Fibroblast of lung (primary cell): Measurements from ENCODE around the gene SKP2. TPM values are rescaled to one million over a fixed set of nuclear protein-coding genes. Genes with fewer than 3 reads are reported as not detected.
"Not testable (repeated sequence)": the region's sequence is repeated elsewhere in the genome, so short reads cannot be mapped to it uniquely, and the experiment has no call there.

ENCODE experiments used
- DNase-seq, 2 donors: peaks; one replicate each; pipeline versions ENCODE4 v3.0.0 to v3.0.0-alpha.2; 2010; ENCODE audit warnings: low read depth in 2 of 2
- H2AFZ ChIP-seq: 2 replicates; pipeline ENCODE4 v1.5.1; 2012; ENCODE audit warnings: low read length, control low read depth, inconsistent platforms
- H3K27ac ChIP-seq: 2 replicates; pipeline ENCODE4 v1.5.1; 2011; ENCODE audit warnings: low read length, control low read depth; ENCODE audit not compliant: insufficient read depth
- H3K27me3 ChIP-seq: 2 replicates; pipeline ENCODE4 v1.5.1; 2011; ENCODE audit warnings: mild to moderate bottlenecking, low read length; ENCODE audit not compliant: control insufficient read depth, insufficient read depth
- H3K36me3 ChIP-seq: 2 replicates; pipeline ENCODE4 v1.5.1; 2011; ENCODE audit warnings: low read length; ENCODE audit not compliant: control insufficient read depth, insufficient read depth
- H3K4me1 ChIP-seq: 2 replicates; pipeline ENCODE4 v1.5.1; 2011; ENCODE audit warnings: low read length; ENCODE audit not compliant: control insufficient read depth, insufficient read depth; ENCODE audit errors: extremely low read depth
- H3K4me2 ChIP-seq: 2 replicates; pipeline ENCODE4 v1.5.1; 2011; ENCODE audit warnings: low read length, control low read depth; ENCODE audit not compliant: insufficient read depth; ENCODE audit errors: extremely low read depth
- H3K4me3 ChIP-seq, 4 experiments: fragments of 200-600 bp in 1 of 4; sonication (generic) in 1 of 4; replicated peaks in 1 of 4; 2 replicates each; pipeline ENCODE4 v1.5.1; 2011 to 2016; ENCODE audit warnings: low read length in 4 of 4, low read depth in 3 of 4, mild to moderate bottlenecking in 3 of 4, control low read depth in 2 of 4, inconsistent platforms in 1 of 4, mixed read lengths in 1 of 4; ENCODE audit not compliant: insufficient read depth in 1 of 4; ENCODE audit errors: control extremely low read depth in 1 of 4
- H3K79me2 ChIP-seq: 2 replicates; pipeline ENCODE4 v1.5.1; 2012; ENCODE audit warnings: mild to moderate bottlenecking, low read length, inconsistent platforms; ENCODE audit not compliant: control insufficient read depth, insufficient read depth
- H3K9ac ChIP-seq: 2 replicates; pipeline ENCODE4 v1.5.1; 2011; ENCODE audit warnings: mild to moderate bottlenecking, low read length, control low read depth; ENCODE audit not compliant: insufficient read depth
- H3K9me3 ChIP-seq: 2 replicates; pipeline ENCODE4 v1.5.1; 2012; ENCODE audit warnings: low read depth, low read length; ENCODE audit not compliant: control insufficient read depth, insufficient read depth
- H4K20me1 ChIP-seq: 2 replicates; pipeline ENCODE4 v1.5.1; 2011; ENCODE audit warnings: low read length; ENCODE audit not compliant: control insufficient read depth, insufficient read depth; ENCODE audit errors: extremely low read depth
- EZH2 ChIP-seq: IDR thresholded peaks from 2 replicates; pipeline ENCODE4 v1.5.1; 2012; ENCODE audit warnings: low read length, control low read depth, mild to moderate bottlenecking; ENCODE audit errors: missing control alignments
- polyA plus RNA-seq, 2 donors: library from polyadenylated mRNA; depleted of rRNA in 1 of 2; stranded (reverse) in 1 of 2; unstranded in 1 of 2; fragments of >200 nt; gene quantifications; 2 replicates each; pipeline ENCODE4 v1.2.1, GENCODE V29; 2011 to 2012; ENCODE audit warnings: missing spikeins in 1 of 2
- total RNA-seq: library from RNA; depleted of rRNA; stranded (reverse); fragments of >200 nt; gene quantifications from 2 replicates; pipeline ENCODE4 v1.2.1, GENCODE V29; 2014
- TF ChIP-seq, protein P1 (sequence below), 2 donors: IDR thresholded peaks in 1 of 2; conservative IDR thresholded peaks in 1 of 2; 1 replicate in 1 of 2; 2 replicates in 1 of 2; pipeline ENCODE4 v1.5.1; 2011 to 2012; ENCODE audit warnings: low read length in 2 of 2, control low read depth in 1 of 2, inconsistent platforms in 1 of 2, low read depth in 1 of 2, mild to moderate bottlenecking in 1 of 2

The SKP2 gene
- total and polyA plus RNA-seq, 2 donors (not counting 1 experiment from before 2014, with no cell fraction given) = 10.6 to 30.8 TPM

GRCh38 chr5:36111238-36111637, 40.7 kb upstream of the SKP2 start:
- Histone ChIP-seq H3K9ac (no peak overlapping the region), H3K4me1 (no peaks in the 10 kb centered on the region), H3K4me2 (no peak overlapping the region), H3K27ac (no peak overlapping the region), H3K27me3 (no peaks in the 10 kb centered on the region), H3K36me3 (peaks cover 2% of the 10 kb centered on the region), H4K20me1 (no peaks in the 10 kb centered on the region), H3K4me3 (no peak overlapping the region), H3K9me3 (no peaks in the 10 kb centered on the region), H3K79me2 (no peaks in the 10 kb centered on the region), H2AFZ (no peak overlapping the region)
- DNase-seq = no peak
- no peak for TF ChIP-seq EZH2
- TF ChIP-seq, protein P1, sequence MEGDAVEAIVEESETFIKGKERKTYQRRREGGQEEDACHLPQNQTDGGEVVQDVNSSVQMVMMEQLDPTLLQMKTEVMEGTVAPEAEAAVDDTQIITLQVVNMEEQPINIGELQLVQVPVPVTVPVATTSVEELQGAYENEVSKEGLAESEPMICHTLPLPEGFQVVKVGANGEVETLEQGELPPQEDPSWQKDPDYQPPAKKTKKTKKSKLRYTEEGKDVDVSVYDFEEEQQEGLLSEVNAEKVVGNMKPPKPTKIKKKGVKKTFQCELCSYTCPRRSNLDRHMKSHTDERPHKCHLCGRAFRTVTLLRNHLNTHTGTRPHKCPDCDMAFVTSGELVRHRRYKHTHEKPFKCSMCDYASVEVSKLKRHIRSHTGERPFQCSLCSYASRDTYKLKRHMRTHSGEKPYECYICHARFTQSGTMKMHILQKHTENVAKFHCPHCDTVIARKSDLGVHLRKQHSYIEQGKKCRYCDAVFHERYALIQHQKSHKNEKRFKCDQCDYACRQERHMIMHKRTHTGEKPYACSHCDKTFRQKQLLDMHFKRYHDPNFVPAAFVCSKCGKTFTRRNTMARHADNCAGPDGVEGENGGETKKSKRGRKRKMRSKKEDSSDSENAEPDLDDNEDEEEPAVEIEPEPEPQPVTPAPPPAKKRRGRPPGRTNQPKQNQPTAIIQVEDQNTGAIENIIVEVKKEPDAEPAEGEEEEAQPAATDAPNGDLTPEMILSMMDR (conservative IDR thresholded peaks at IDR 0.05 in 1 of 2, IDR thresholded peaks at IDR 0.05 in 1 of 2; ENCODE audit: low read depth in 1 of 2, low read length in 2 of 2) = no peak

DNA sequence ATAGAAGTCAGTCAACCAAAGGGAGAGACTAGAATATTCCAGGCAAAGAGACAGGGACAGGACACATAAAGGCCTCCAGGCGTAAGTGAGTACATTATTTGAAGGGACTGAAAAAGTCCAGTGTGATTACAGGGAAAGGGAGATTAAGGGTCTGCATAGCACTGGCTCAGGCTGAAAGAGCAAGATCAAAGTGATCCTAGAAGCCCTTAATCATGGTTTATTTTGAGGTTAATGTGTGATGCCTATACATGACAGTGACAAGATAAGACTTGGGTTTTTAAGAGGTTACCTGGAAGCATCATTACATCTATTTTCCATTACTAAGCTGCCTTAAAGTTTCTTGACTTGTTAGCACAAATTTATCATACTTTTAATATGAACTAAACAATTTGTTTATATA, 26.0 kb upstream of the SKP2 start:
- H3K4me3 ChIP-seq = no peak overlapping the region
- H2AFZ ChIP-seq = no peak overlapping the region
- DNase-seq = no peak
- no peaks in the 10 kb centered on the region for H4K20me1 ChIP-seq
- H3K27ac ChIP-seq = no peak overlapping the region
- no peak overlapping the region for H3K4me2 ChIP-seq
- no peak overlapping the region for H3K9ac ChIP-seq
- H3K4me1 ChIP-seq = no peaks in the 10 kb centered on the region
- TF ChIP-seq EZH2 = no peak
- TF ChIP-seq, protein P1 (conservative IDR thresholded peaks at IDR 0.05 in 1 of 2, IDR thresholded peaks at IDR 0.05 in 1 of 2; ENCODE audit: low read depth in 1 of 2, low read length in 2 of 2) = no peak
- H3K36me3 ChIP-seq = no peaks in the 10 kb centered on the region
- no peaks in the 10 kb centered on the region for H3K27me3 ChIP-seq
- no peaks in the 10 kb centered on the region for H3K9me3 ChIP-seq
- H3K79me2 ChIP-seq = no peaks in the 10 kb centered on the region

GRCh38 chr5:36128795-36129194, 23.1 kb upstream of the SKP2 start:
- no peak for DNase-seq
- no peaks in the 10 kb centered on the region for H3K79me2 ChIP-seq
- no peaks in the 10 kb centered on the region for H3K9me3 ChIP-seq

DNA sequence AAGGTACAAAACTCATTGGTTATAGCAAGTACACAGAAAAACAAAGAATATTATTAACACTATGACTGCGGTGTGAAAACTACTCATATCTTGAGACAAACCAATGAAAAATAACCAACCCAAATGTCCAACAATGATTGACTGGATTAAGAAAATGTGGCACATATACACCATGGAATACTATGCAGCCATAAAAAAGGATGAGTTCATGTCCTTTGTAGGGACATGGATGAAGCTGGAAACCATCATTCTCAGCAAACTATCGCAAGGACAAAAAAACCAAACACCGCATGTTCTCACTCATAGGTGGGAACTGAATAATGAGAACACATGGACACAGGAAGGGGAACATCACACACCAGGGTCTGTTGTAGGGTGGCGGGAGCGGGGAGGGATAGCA, 22.2 kb upstream of the SKP2 start:
- not testable (repeated sequence) for H3K79me2 ChIP-seq, DNase-seq, H3K9me3 ChIP-seq, H3K4me3 ChIP-seq, H3K4me1 ChIP-seq, H2AFZ ChIP-seq, H3K27ac ChIP-seq, H3K9ac ChIP-seq, H3K36me3 ChIP-seq, H4K20me1 ChIP-seq, H3K4me2 ChIP-seq, H3K27me3 ChIP-seq

More at GRCh38 chr5:36128795-36129194, 23.1 kb upstream of the SKP2 start:
- Histone ChIP-seq H3K4me1 (no peaks in the 10 kb centered on the region), H2AFZ (no peak overlapping the region), H3K27me3 (no peaks in the 10 kb centered on the region), H3K4me3 (no peak overlapping the region), H3K36me3 (no peaks in the 10 kb centered on the region), H3K27ac (no peak overlapping the region), H4K20me1 (no peaks in the 10 kb centered on the region), H3K9ac (no peak overlapping the region), H3K4me2 (no peak overlapping the region)
- TF ChIP-seq EZH2 = no peak
- TF ChIP-seq, protein P1 (conservative IDR thresholded peaks at IDR 0.05 in 1 of 2, IDR thresholded peaks at IDR 0.05 in 1 of 2; ENCODE audit: low read depth in 1 of 2, low read length in 2 of 2) = no peak

GRCh38 chr5:36133009-36133408, 18.9 kb upstream of the SKP2 start:
- not testable (repeated sequence) for H2AFZ ChIP-seq, H3K4me3 ChIP-seq, H3K9ac ChIP-seq, H3K27me3 ChIP-seq, H3K4me2 ChIP-seq, H3K36me3 ChIP-seq, H3K9me3 ChIP-seq, H3K27ac ChIP-seq, H3K4me1 ChIP-seq, DNase-seq, H4K20me1 ChIP-seq, H3K79me2 ChIP-seq
